NT2/D1 (cell line): ENCODE data around the gene GNMT.

Experiments used
- DNase-seq: peaks from one replicate; pipeline ENCODE4 v3.0.0-alpha.2; 2011; ENCODE audit warnings: low read depth, low spot score
- H3K27me3 ChIP-seq: 2 replicates; pipeline ENCODE4 v1.6.0; 2011; ENCODE audit warnings: mild to moderate bottlenecking; ENCODE audit not compliant: insufficient read length, insufficient read depth
- H3K36me3 ChIP-seq: 2 replicates; pipeline ENCODE4 v1.6.1; 2011; ENCODE audit warnings: mild to moderate bottlenecking, low read length, mixed read lengths; ENCODE audit not compliant: insufficient read depth, insufficient read length
- H3K4me1 ChIP-seq: 2 replicates; pipeline ENCODE4 v1.5.1; 2011; ENCODE audit not compliant: insufficient read depth, insufficient read length
- H3K4me3 ChIP-seq: 2 replicates; pipeline ENCODE4 v1.5.1; 2011; ENCODE audit warnings: low read depth; ENCODE audit not compliant: insufficient read length
- H3K9ac ChIP-seq: 2 replicates; pipeline ENCODE4 v1.6.0; 2011; ENCODE audit warnings: low read depth; ENCODE audit not compliant: insufficient read length
- H3K9me3 ChIP-seq: 2 replicates; pipeline ENCODE4 v1.5.1; 2011; ENCODE audit warnings: mild to moderate bottlenecking, low read length; ENCODE audit not compliant: insufficient read depth
- SUZ12 ChIP-seq: IDR thresholded peaks from 2 replicates; pipeline ENCODE4 v1.6.1; 2011; ENCODE audit not compliant: insufficient read length, insufficient read depth; ENCODE audit errors: extremely low read depth
- YY1 ChIP-seq: IDR thresholded peaks from 2 replicates; pipeline ENCODE4 v1.6.1; 2011; ENCODE audit not compliant: insufficient read length, insufficient read depth
- ZNF274 ChIP-seq: IDR thresholded peaks from 2 replicates; pipeline ENCODE4 v1.6.1; 2011; ENCODE audit warnings: mild to moderate bottlenecking, low read depth, low read length

The GNMT gene

DNA sequence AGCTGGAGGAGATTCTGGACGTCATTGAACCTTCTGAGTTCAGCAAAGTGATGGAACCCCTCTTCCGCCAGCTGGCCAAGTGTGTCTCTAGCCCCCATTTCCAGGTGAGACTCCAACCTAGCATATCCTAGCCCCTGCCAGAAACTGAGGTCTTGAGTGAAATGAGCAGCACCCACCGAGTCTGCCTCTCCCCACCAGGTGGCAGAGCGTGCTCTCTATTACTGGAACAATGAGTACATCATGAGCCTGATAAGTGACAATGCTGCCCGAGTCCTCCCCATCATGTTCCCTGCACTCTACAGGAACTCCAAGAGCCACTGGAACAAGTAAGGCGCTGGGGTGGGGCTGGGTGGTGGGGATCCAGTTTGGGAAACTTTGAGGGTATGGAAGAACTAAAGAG lies 48.6 kb downstream of the GNMT start:
- Histone ChIP-seq H3K4me3 (no peak overlapping the region), H3K9ac (no peak overlapping the region), H3K4me1 (peaks cover 2% of the 10 kb centered on the region), H3K9me3 (no peaks in the 10 kb centered on the region), H3K27me3 (no peaks in the 10 kb centered on the region), H3K36me3 (peaks cover 67% of the 10 kb centered on the region)
- no peak for TF ChIP-seq SUZ12
- TF ChIP-seq YY1: no peak
- no peak for TF ChIP-seq ZNF274
- DNase-seq: no peak

DNA sequence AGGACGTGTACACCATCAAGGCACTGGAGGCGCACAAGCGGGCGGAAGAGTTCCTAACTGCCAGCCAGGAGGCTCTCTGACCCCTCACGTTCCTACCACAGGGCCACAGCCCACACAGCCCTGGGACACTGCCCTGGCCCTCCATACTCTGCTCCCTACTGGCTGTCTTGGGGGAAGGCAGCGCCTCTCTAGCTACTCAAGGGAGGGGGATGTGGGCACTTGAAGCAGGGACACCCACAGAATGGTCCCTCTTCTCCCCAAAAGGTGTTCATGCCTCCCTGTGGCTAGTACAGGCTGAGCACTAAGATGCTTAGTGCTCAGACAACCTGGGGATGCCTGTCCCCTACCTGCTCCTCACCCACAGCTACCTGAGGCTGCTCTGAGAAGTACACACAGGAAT lies 50.7 kb downstream of the GNMT start:
- Histone ChIP-seq H3K9ac (peak overlapping the region; percentile 32), H3K9me3 (no peaks in the 10 kb centered on the region), H3K36me3 (peaks cover 64% of the 10 kb centered on the region), H3K27me3 (no peaks in the 10 kb centered on the region), H3K4me3 (no peak overlapping the region), H3K4me1 (peaks cover 4% of the 10 kb centered on the region)
- TF ChIP-seq ZNF274 (no peak), SUZ12 (no peak), YY1 (no peak)
- DNase-seq: no peak

DNA sequence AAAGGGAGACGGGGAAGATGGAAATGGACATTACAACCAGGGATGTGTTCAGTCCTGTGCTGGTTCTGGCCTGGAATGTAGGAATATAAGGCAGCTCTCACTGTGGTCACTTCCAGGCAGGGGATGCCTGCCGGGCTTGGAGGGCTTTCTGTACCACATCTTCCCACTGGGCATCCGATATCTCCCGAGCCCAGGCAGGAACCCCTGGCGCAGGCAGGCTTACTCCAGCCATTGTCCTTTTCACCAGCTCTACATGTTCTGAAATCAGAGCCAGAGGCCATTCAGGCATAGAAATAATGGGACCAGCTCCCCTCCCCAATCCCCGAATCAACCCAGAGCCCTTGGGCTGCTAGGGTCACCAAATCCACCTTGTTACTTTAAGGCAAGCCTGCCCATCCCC lies 51.8 kb downstream of the GNMT start:
- Histone ChIP-seq H3K4me3 (no peak overlapping the region), H3K27me3 (no peaks in the 10 kb centered on the region), H3K4me1 (peaks cover 6% of the 10 kb centered on the region), H3K9ac (peak overlapping the region; percentile 73), H3K36me3 (peaks cover 62% of the 10 kb centered on the region), H3K9me3 (no peaks in the 10 kb centered on the region)
- no peak for TF ChIP-seq ZNF274
- no peak for TF ChIP-seq YY1
- no peak for TF ChIP-seq SUZ12
- no peak for DNase-seq

DNA sequence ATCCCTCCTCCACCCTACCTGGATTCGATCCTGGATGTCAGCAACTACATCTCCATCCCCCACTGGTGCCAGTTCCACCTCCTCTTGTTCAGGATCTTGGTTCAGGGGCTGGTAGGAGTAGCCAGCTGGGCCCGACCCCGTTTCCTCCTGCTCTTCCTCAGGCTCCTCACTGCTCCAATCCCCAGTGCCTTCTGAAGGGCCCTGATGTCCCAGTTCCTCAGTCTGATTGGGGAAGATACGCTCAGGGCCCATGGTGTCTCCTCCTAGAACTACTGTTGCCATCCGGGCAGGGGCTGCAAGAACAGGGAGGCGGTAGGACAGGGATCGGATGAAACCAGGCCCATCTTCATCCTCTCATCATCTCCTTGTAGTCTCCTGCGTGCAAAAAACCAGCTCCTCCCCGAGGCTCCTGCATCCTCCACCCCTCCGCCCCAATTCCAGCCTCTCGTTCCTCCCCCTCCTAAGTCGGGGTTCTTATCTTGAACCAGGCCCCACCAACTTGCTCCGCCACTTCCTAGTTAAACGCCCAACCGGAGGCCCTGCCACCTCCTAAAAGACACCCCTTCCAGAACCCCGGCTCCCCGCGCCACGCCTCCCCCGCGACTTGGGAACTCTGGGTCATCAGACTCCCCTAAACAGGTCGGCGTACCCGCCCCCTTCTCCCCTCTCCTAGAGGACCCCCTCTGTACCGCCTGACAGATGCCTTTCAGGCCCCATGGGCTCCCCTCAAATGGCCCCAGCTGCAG lies 52.7 kb downstream of the GNMT start:
- no peaks in the 10 kb centered on the region for H3K27me3 ChIP-seq
- H3K4me3 ChIP-seq: peak overlapping the region; percentile 58
- H3K4me1 ChIP-seq: peaks cover 8% of the 10 kb centered on the region
- peaks cover 62% of the 10 kb centered on the region for H3K36me3 ChIP-seq
- peak overlapping the region; percentile 73 for H3K9ac ChIP-seq
- no peak for DNase-seq
- TF ChIP-seq ZNF274 (no peak), SUZ12 (no peak), YY1 (no peak)
- no peaks in the 10 kb centered on the region for H3K9me3 ChIP-seq
